HEK293T (cell line): ENCODE data around the gene PAQR5.

ENCODE experiments used
- ARNT ChIP-seq: fragments of 450-650 bp; IDR thresholded peaks from 2 replicates; pipeline ENCODE4 v1.6.1; 2017; ENCODE audit warnings: mild to moderate bottlenecking
- BHLHE40 ChIP-seq: fragments of 450-650 bp; IDR thresholded peaks from 2 replicates; pipeline ENCODE4 v1.6.1; 2016; ENCODE audit warnings: mild to moderate bottlenecking, moderate library complexity, borderline replicate concordance
- CTBP1 ChIP-seq: fragments of 450-650 bp; IDR thresholded peaks from 2 replicates; pipeline ENCODE4 v1.6.1; 2016; ENCODE audit warnings: borderline replicate concordance
- ELF4 ChIP-seq: fragments of 450-650 bp; IDR thresholded peaks from 2 replicates; pipeline ENCODE4 v1.6.1; 2017; ENCODE audit warnings: antibody characterized with exemption
- FOXA1 ChIP-seq: fragments of 450-650 bp; IDR thresholded peaks from 2 replicates; pipeline ENCODE4 v1.6.1; 2016; ENCODE audit warnings: mild to moderate bottlenecking
- FOXK2 ChIP-seq: fragments of 450-650 bp; IDR thresholded peaks from 2 replicates; pipeline ENCODE4 v1.6.1; 2016; ENCODE audit warnings: mild to moderate bottlenecking
- FOXM1 ChIP-seq: fragments of 450-650 bp; IDR thresholded peaks from 2 replicates; pipeline ENCODE4 v1.6.1; 2017; ENCODE audit warnings: mild to moderate bottlenecking, borderline replicate concordance
- L3MBTL2 ChIP-seq: fragments of 450-650 bp; conservative IDR thresholded peaks from 2 replicates; pipeline ENCODE4 v1.6.1; 2016; ENCODE audit warnings: mild to moderate bottlenecking
- LEF1 ChIP-seq: fragments of 450-650 bp; IDR thresholded peaks from 2 replicates; pipeline ENCODE4 v1.6.1; 2017; ENCODE audit warnings: mild to moderate bottlenecking, borderline replicate concordance
- PKNOX1 ChIP-seq: fragments of 450-650 bp; IDR thresholded peaks from 2 replicates; pipeline ENCODE4 v1.6.1; 2016
- SP1 ChIP-seq: fragments of 450-650 bp; IDR thresholded peaks from 2 replicates; pipeline ENCODE4 v1.6.1; 2017
- SUZ12 ChIP-seq: fragments of 450-650 bp; IDR thresholded peaks from 2 replicates; pipeline ENCODE4 v1.6.1; 2016; ENCODE audit warnings: mild to moderate bottlenecking
- TARDBP ChIP-seq: fragments of 450-650 bp; IDR thresholded peaks from 2 replicates; pipeline ENCODE4 v1.6.1; 2016
- ZNF384 ChIP-seq: fragments of 450-650 bp; IDR thresholded peaks from 2 replicates; pipeline ENCODE4 v1.6.1; 2016

DNA sequence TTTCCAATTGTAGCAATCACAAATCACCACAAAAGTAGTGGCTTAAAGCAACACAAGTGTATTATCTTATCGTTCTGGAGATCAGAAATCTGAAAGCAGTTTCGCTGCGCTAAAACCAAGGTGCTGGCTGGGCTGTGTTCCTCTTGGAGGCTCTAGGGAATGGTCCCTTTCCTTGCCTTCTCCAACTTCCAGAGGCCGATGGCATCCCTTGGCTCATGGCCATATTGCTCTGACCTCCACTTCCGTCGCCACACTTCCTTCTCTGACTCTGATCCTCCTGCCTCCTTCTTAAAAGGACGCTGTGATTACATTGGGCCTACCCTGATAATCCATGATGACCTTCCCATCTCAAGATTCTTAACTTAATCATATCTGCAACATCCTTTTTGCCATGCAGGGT is 10.7 kb upstream of the PAQR5 start:
- no peak for TF ChIP-seq LEF1
- TF ChIP-seq SUZ12 = no peak
- TF ChIP-seq ZNF384 = no peak
- TF ChIP-seq ARNT = no peak
- no peak for TF ChIP-seq SP1
- TF ChIP-seq CTBP1 = no peak
- no peak for TF ChIP-seq ELF4
- no peak for TF ChIP-seq TARDBP
- TF ChIP-seq BHLHE40 = no peak
- no peak for TF ChIP-seq PKNOX1
- TF ChIP-seq FOXM1 = no peak
- no peak for TF ChIP-seq L3MBTL2
- no peak for TF ChIP-seq FOXA1
- no peak for TF ChIP-seq FOXK2
